OCI-LY3 (cell line): ENCODE data around the gene BCKDHB.

Experiments
- CTCF ChIP-seq: fragments of 200-600, 300-600 bp; sonication (generic); IDR thresholded peaks from 2 replicates; pipeline ENCODE4 v1.5.1; 2014; ENCODE audit warnings: antibody characterized with exemption, low read length, low read depth
- EZH2phosphoT487 ChIP-seq: fragments of 200-600 bp; shearing (Covaris generic); IDR thresholded peaks from 2 replicates; pipeline ENCODE4 v1.6.1; 2018; ENCODE audit warnings: antibody characterized with exemption, mixed run types, low read depth

- TF ChIP-seq CTCF (no peak), EZH2phosphoT487 (no peak)
These were observed 219.3 kb downstream of the BCKDHB start for GRCh38 chr6:80325742-80326141.
